ENCODE data around the gene TWIST1.

- TF ChIP-seq POLR2AphosphoS5 (IDR thresholded peaks at IDR 0.05; ENCODE audit: borderline replicate concordance, low read depth, low read length): no peak
- no peak for TF ChIP-seq EZH2 (IDR thresholded peaks at IDR 0.05)
Observed at GRCh38 chr7:19146699-19147098, 29.3 kb upstream of the TWIST1 start.

All from SK-N-MC (cell line).